ENCODE data around the gene KDM5A. TPM values are rescaled to one million over a fixed set of nuclear protein-coding genes. Genes with fewer than 3 reads are reported as not detected.

Gene KDM5A
- polyA plus RNA-seq, 2 of the 4 experiments (the other 2 are of a cell fraction) = 18.8 to 42.6 TPM

- TF ChIP-seq REST (IDR thresholded peaks at IDR 0.05) = no peak
- no peak for TF ChIP-seq HOXB5 (CRISPR knock-in tag; IDR thresholded peaks at IDR 0.05)
- TF ChIP-seq E2F6 (IDR thresholded peaks at IDR 0.05; ENCODE audit: borderline replicate concordance, low read depth) = no peak
- no peak for TF ChIP-seq MAZ (IDR thresholded peaks at IDR 0.05; ENCODE audit: borderline replicate concordance, low read depth, low read length)
- TF ChIP-seq MAFK (IDR thresholded peaks at IDR 0.05; ENCODE audit: partially characterized antibody) = no peak
- TF ChIP-seq FOSB (CRISPR knock-in tag; IDR thresholded peaks at IDR 0.05) = no peak
- TF ChIP-seq FOSL2 (IDR thresholded peaks at IDR 0.05) = no peak
- TF ChIP-seq FOSL2 (CRISPR knock-in tag; IDR thresholded peaks at IDR 0.05) = no peak
- TF ChIP-seq POLR2A (IDR thresholded peaks at IDR 0.05; ENCODE audit: low read length) = no peak
- TF ChIP-seq CTCF (IDR thresholded peaks at IDR 0.05) = no peak
Measured at GRCh38 chr12:238736-239398, 150.3 kb downstream of the KDM5A start (continued).

- Histone ChIP-seq H3K27ac (no peak overlapping the region), H3K4me3 (no peak overlapping the region), H3K9me3 (peaks cover 2% of the 10 kb centered on the region; the same call in 1 of the 3 replicates), H3K4me2 (no peak overlapping the region), H3K4me1 (0 out of 3 replicates have a peak, but pooled peaks cover 4% of the 10 kb centered on the region)
- TF ChIP-seq SREBF2 (IDR thresholded peaks at IDR 0.05) (no peak), HOXB5 (CRISPR knock-in tag; IDR thresholded peaks at IDR 0.05) (no peak), CHD4 (IDR thresholded peaks at IDR 0.05; ENCODE audit: borderline replicate concordance) (no peak), PHF8 (IDR thresholded peaks at IDR 0.05; ENCODE audit: borderline replicate concordance, low read depth) (no peak), HMGXB4 (CRISPR knock-in tag; IDR thresholded peaks at IDR 0.05; ENCODE audit: borderline replicate concordance) (no peak), EHMT2 (IDR thresholded peaks at IDR 0.05; ENCODE audit: low read depth) (no peak), RAD21 (conservative IDR thresholded peaks at IDR 0.05 in 1 of 2, IDR thresholded peaks at IDR 0.05 in 1 of 2) (no peak), USF2 (IDR thresholded peaks at IDR 0.05) (no peak), RARB (CRISPR knock-in tag; IDR thresholded peaks at IDR 0.05) (no peak), HDAC2 (IDR thresholded peaks at IDR 0.05) (no peak), CHD2 (IDR thresholded peaks at IDR 0.05; ENCODE audit: low read length, partially characterized antibody) (no peak), ATOH8 (CRISPR knock-in tag; IDR thresholded peaks at IDR 0.05; ENCODE audit: low read depth) (no peak), EP300 (IDR thresholded peaks at IDR 0.05) (no peak), KDM5A (IDR thresholded peaks at IDR 0.05) (no peak), ZFP36 (IDR thresholded peaks at IDR 0.05; ENCODE audit: borderline replicate concordance, partially characterized antibody) (no peak)
- FAIRE-seq (no peak), DNase-seq (ENCODE audit: low read depth in 1 of 2, low spot score in 1 of 2) (no peak), ATAC-seq (no peak)
- WGBS (ENCODE audit: missing lambda C conversion rate) = 68% methylated on average over 9 of the region's 9 CpGs
- ChIA-PET CTCF (interaction anchor here (1.6 kb wide), 1 partner anchor 18 kb away, joined by 5 read pairs; no protein-coding TSS in a partner anchor), POLR2A (no interaction called here)
Measured at GRCh38 chr12:238116-238515, 151.0 kb downstream of the KDM5A start.
